HepG2 (cell line): ENCODE measurements around the gene ZNF71. TPM values are rescaled to one million over a fixed set of nuclear protein-coding genes. Genes with fewer than 3 reads are reported as not detected.

Experiments used
- GLI4 ChIP-seq: sonication (generic); formaldehyde crosslinking; IDR thresholded peaks from 2 replicates; pipeline ENCODE4 v1.5.1; 2020; ENCODE audit warnings: missing genetic modification reagents, mild to moderate bottlenecking, moderate library complexity, borderline replicate concordance
- GLMP ChIP-seq: sonication (generic); formaldehyde crosslinking; IDR thresholded peaks from 2 replicates; pipeline ENCODE4 v1.9.0; 2021; ENCODE audit warnings: missing genetic modification reagents, mild to moderate bottlenecking, borderline replicate concordance
- KLF9 ChIP-seq: IDR thresholded peaks from 2 replicates; pipeline ENCODE4 v1.6.1; 2016; ENCODE audit warnings: low read depth
- MLX ChIP-seq: IDR thresholded peaks from 2 replicates; pipeline ENCODE4 v1.6.1; 2016
- TERF1 ChIP-seq: sonication (generic); formaldehyde crosslinking; IDR thresholded peaks from 2 replicates; pipeline ENCODE4 v1.8.0; 2022; ENCODE audit warnings: mild to moderate bottlenecking, missing genetic modification reagents, moderate library complexity
- ZHX1 ChIP-seq: sonication (generic); formaldehyde crosslinking; IDR thresholded peaks from 2 replicates; pipeline ENCODE4 v1.8.1; 2022; ENCODE audit warnings: low read depth, mild to moderate bottlenecking, missing genetic modification reagents
- ZNF780A ChIP-seq: sonication (generic); formaldehyde crosslinking; IDR thresholded peaks from 2 replicates; pipeline ENCODE4 v1.8.0; 2022; ENCODE audit warnings: mild to moderate bottlenecking, missing genetic modification reagents, moderate library complexity
- polyA plus RNA-seq, 8 experiments: library from polyadenylated mRNA; depleted of rRNA in 3 of 8; stranded (reverse) in 7 of 8; unstranded in 1 of 8; fragments of >200 nt; fragmentation: Illumina TruSeq in 4 of 8; extraction: Trizol in 4 of 8; gene quantifications; 2 replicates each; pipeline versions ENCODE4 v1.2.1 to v1.2.3, GENCODE V29; 2011 to 2016; ENCODE audit warnings: low read depth in 4 of 8, missing spikeins in 1 of 8, mixed read lengths in 1 of 8; ENCODE audit not compliant: insufficient read depth in 1 of 8
- total RNA-seq, 5 experiments: library from RNA; depleted of rRNA; stranded (reverse); fragments of >200 nt; fragmentation: Illumina TruSeq; extraction: Trizol; gene quantifications; 2 replicates each; pipeline ENCODE4 v1.2.3, GENCODE V29; 2016; ENCODE audit warnings: low read depth in 1 of 5

ZNF71 gene
- total and polyA plus RNA-seq, 2 of the 13 experiments (the other 11 are each of a cell fraction or from before 2014, with no cell fraction given) = 2.2 to 4.4 TPM

GRCh38 chr19:56595548-56595899, 422 bp downstream of the ZNF71 start (continued):
- TF ChIP-seq GLMP = 0 out of 2 replicates have a peak, but pooled peaks have one; percentile 58
- 0 out of 2 replicates have a peak, but pooled peaks have one; percentile 31 for TF ChIP-seq ZHX1
- 0 out of 2 replicates have a peak, but pooled peaks have one; percentile 34 for TF ChIP-seq GLI4 (CRISPR knock-in tag)
- TF ChIP-seq KLF9 = no peak
- no peak for TF ChIP-seq TERF1 (CRISPR knock-in tag)
- TF ChIP-seq ZNF780A (CRISPR knock-in tag) = 0 out of 2 replicates have a peak, but pooled peaks have one; percentile 5
- no peak for TF ChIP-seq MLX (CRISPR knock-in tag)
